B cell (primary cell): Measurements from ENCODE around the gene KCNH3.

Experiments used
- EZH2 ChIP-seq: IDR thresholded peaks from 2 replicates; pipeline ENCODE4 v1.6.1; 2012; ENCODE audit warnings: borderline replicate concordance, low read depth, mild to moderate bottlenecking, moderate library complexity, low read length; ENCODE audit not compliant: insufficient read depth, poor library complexity, severe bottlenecking
- TF ChIP-seq, protein P1 (sequence below): fragments of 200-600 bp; IDR thresholded peaks from one replicate; pipeline ENCODE4 v1.8.0; 2022; ENCODE audit warnings: antibody characterized with exemption, mild to moderate bottlenecking

DNA sequence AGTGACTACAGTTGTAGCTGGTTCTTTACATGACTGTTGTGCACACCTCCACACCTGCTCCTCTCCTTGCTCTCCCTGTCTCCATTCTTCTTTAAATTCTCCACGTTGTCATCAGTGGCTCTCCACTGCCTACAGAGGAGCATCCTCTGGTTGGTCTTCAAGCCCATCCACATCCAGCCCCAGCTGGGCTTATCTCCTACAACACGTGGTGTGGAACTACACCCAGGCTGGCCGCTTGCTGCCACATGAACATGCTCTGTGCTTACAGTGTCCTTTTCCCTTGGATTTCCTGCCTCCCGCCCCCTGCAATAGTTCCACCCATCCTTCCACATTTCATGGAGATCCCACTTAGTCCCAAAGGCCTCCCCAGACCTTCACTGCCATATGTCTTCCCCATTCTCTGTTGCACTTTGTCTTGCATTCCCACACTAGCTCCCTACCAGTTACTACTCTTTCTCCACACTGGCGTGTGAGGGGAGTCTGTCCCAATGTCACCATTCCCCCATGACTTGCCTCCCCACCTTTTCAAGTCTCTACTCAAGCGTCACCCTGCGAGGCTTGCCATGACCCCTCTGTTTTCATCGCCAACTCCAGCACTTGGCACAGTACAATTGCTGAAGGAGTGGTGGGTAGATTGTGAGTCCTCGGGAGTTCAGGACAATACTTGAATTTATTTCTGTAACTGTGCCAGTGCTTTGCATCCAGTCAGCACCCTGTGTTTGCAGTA lies 38.9 kb downstream of the KCNH3 start:
- TF ChIP-seq, protein P1, sequence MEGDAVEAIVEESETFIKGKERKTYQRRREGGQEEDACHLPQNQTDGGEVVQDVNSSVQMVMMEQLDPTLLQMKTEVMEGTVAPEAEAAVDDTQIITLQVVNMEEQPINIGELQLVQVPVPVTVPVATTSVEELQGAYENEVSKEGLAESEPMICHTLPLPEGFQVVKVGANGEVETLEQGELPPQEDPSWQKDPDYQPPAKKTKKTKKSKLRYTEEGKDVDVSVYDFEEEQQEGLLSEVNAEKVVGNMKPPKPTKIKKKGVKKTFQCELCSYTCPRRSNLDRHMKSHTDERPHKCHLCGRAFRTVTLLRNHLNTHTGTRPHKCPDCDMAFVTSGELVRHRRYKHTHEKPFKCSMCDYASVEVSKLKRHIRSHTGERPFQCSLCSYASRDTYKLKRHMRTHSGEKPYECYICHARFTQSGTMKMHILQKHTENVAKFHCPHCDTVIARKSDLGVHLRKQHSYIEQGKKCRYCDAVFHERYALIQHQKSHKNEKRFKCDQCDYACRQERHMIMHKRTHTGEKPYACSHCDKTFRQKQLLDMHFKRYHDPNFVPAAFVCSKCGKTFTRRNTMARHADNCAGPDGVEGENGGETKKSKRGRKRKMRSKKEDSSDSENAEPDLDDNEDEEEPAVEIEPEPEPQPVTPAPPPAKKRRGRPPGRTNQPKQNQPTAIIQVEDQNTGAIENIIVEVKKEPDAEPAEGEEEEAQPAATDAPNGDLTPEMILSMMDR = no peak
- no peak for TF ChIP-seq EZH2
